Loucy (cell line): ENCODE results near the gene METAP1D.

Experiments used
- H2AFZ ChIP-seq: fragments of 200-600 bp; sonication (generic); 2 replicates; pipeline ENCODE4 v1.6.0; 2016; ENCODE audit warnings: antibody characterized with exemption, mild to moderate bottlenecking, low read length, moderate library complexity
- H3F3A ChIP-seq: fragments of 200-600 bp; 2 replicates; pipeline ENCODE4 v1.6.0; 2016; ENCODE audit warnings: antibody characterized with exemption, low read depth, mild to moderate bottlenecking
- H3K27me3 ChIP-seq: fragments of 200-600 bp; sonication (generic); 2 replicates; pipeline ENCODE4 v1.6.1; 2014; ENCODE audit warnings: low read length, mild to moderate bottlenecking; ENCODE audit not compliant: insufficient read depth, poor library complexity, severe bottlenecking
- H3K36me3 ChIP-seq: fragments of 200-600 bp; sonication (generic); 2 replicates; pipeline ENCODE4 v1.6.1; 2016; ENCODE audit warnings: low read length; ENCODE audit not compliant: insufficient read depth
- H3K4me1 ChIP-seq: fragments of 200-600 bp; sonication (generic); 2 replicates; pipeline ENCODE4 v1.5.1; 2014; ENCODE audit warnings: low read length, mild to moderate bottlenecking; ENCODE audit not compliant: insufficient read depth, poor library complexity, severe bottlenecking
- H3K4me2 ChIP-seq: fragments of 200-600 bp; sonication (generic); 2 replicates; pipeline ENCODE4 v1.6.0; 2014; ENCODE audit warnings: antibody characterized with exemption, low read length, low read depth, mild to moderate bottlenecking; ENCODE audit not compliant: poor library complexity, severe bottlenecking
- H3K4me3 ChIP-seq: fragments of 200-600 bp; sonication (generic); 2 replicates; pipeline ENCODE4 v1.5.1; 2014; ENCODE audit warnings: low read length, mild to moderate bottlenecking, mixed read lengths; ENCODE audit not compliant: poor library complexity, severe bottlenecking
- H3K79me2 ChIP-seq: fragments of 200-600 bp; sonication (generic); 2 replicates; pipeline ENCODE4 v1.6.1; 2014; ENCODE audit warnings: low read length; ENCODE audit not compliant: insufficient read depth
- H3K9ac ChIP-seq: fragments of 200-600 bp; sonication (generic); 2 replicates; pipeline ENCODE4 v1.6.0; 2014; ENCODE audit warnings: mild to moderate bottlenecking, low read depth, low read length, moderate library complexity; ENCODE audit not compliant: poor library complexity, severe bottlenecking
- H3K9me2 ChIP-seq: fragments of 200-600 bp; sonication (generic); replicated peaks from 2 replicates; pipeline ENCODE4 v1.6.1; 2016; ENCODE audit warnings: low read depth, low read length, mixed read lengths
- H3K9me3 ChIP-seq: fragments of 200-600 bp; sonication (generic); 2 replicates; pipeline ENCODE4 v1.6.1; 2014; ENCODE audit warnings: mild to moderate bottlenecking, antibody characterized with exemption, low read length, low read depth; ENCODE audit not compliant: insufficient read depth
- H4K20me1 ChIP-seq: fragments of 200-600 bp; sonication (generic); 2 replicates; pipeline ENCODE4 v1.6.0; 2014; ENCODE audit warnings: antibody characterized with exemption, low read length, mild to moderate bottlenecking; ENCODE audit not compliant: insufficient read depth, poor library complexity, severe bottlenecking
- CTCF ChIP-seq: fragments of 200-600 bp; sonication (generic); conservative IDR thresholded peaks from 2 replicates; pipeline ENCODE4 v1.5.1; 2014; ENCODE audit warnings: mild to moderate bottlenecking, antibody characterized with exemption, low read length
- EZH2phosphoT487 ChIP-seq: fragments of 200-600 bp; IDR thresholded peaks from 2 replicates; pipeline ENCODE4 v1.6.1; 2018; ENCODE audit warnings: antibody characterized with exemption, mild to moderate bottlenecking, moderate library complexity, borderline replicate concordance

Gene METAP1D

DNA sequence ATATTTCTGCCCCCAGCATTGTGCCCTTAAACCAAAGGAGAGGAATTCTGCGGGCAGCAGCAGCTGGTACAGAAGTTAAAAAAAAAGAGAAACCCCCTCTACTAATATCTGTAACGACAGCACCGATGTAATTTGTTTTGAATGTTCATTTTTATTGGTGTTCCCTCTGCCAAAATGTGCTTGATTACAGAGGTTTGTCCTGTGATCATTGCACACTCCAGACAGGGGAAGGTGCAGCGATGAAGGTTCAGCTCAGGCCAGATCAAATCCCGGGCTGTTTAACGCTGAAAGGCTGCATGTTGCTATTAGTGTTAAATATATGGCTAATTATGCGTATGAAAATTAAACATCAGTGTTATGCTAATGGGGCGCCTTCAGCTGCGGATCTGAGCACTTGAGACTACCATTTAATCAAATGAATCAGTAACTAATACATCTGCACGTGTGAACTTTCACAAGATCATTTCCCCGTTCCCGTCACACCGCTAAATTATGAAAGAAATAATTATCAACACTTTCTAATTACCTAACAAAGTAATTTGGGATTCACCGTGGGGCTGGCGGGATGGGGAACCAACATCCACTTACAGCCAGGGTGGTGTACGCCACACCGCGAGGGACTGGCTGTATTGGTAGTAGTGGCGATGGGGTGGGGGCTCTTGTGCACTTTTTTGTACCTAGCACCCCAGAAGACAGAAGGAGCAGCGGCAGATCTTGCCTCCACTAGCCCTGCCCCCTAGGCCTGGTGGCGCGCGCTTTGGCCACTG, 84.1 kb downstream of the METAP1D start:
- no peaks in the 10 kb centered on the region for H3K4me1 ChIP-seq
- no peak overlapping the region for H3K4me2 ChIP-seq
- H3F3A ChIP-seq, result no peaks in the 10 kb centered on the region
- H4K20me1 ChIP-seq, result no peaks in the 10 kb centered on the region
- TF ChIP-seq EZH2phosphoT487, result no peak
- no peak for TF ChIP-seq CTCF
- H3K9me2 ChIP-seq, result no peaks in the 10 kb centered on the region
- H2AFZ ChIP-seq, result no peak overlapping the region
- H3K9ac ChIP-seq, result no peak overlapping the region
- no peaks in the 10 kb centered on the region for H3K36me3 ChIP-seq
- H3K9me3 ChIP-seq, result no peaks in the 10 kb centered on the region
- no peak overlapping the region for H3K4me3 ChIP-seq
- no peaks in the 10 kb centered on the region for H3K79me2 ChIP-seq
- H3K27me3 ChIP-seq, result no peaks in the 10 kb centered on the region

DNA sequence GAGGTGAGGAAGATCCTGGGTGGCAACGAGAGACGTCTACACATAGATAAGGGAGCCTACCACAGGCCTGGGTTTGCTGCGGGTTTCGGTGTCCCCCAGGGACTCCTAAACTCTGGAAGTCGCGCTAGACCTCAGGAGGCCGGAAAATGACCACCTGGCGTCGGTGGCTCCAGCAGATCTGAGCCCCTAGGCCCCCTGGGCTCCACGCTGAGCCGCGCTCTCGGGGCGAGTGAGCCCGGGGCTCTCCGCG, 84.6 kb downstream of the METAP1D start:
- Histone ChIP-seq H3K27me3 (no peaks in the 10 kb centered on the region), H3K79me2 (no peaks in the 10 kb centered on the region), H3K9me2 (no peaks in the 10 kb centered on the region), H3K9ac (no peak overlapping the region), H4K20me1 (no peaks in the 10 kb centered on the region), H3K4me1 (no peaks in the 10 kb centered on the region), H3F3A (no peaks in the 10 kb centered on the region), H3K9me3 (no peaks in the 10 kb centered on the region), H3K4me3 (no peak overlapping the region), H2AFZ (no peak overlapping the region), H3K4me2 (no peak overlapping the region), H3K36me3 (no peaks in the 10 kb centered on the region)
- no peak for TF ChIP-seq CTCF
- TF ChIP-seq EZH2phosphoT487, result no peak

- Histone ChIP-seq H3K9me2 (no peaks in the 10 kb centered on the region), H3K36me3 (no peaks in the 10 kb centered on the region), H3K27me3 (no peaks in the 10 kb centered on the region), H3F3A (no peaks in the 10 kb centered on the region), H3K4me1 (no peaks in the 10 kb centered on the region), H3K9ac (no peak overlapping the region), H3K4me3 (no peak overlapping the region), H4K20me1 (no peaks in the 10 kb centered on the region), H2AFZ (no peak overlapping the region), H3K79me2 (no peaks in the 10 kb centered on the region), H3K4me2 (no peak overlapping the region), H3K9me3 (no peaks in the 10 kb centered on the region)
- TF ChIP-seq CTCF, result no peak
- no peak for TF ChIP-seq EZH2phosphoT487
These were observed 85.1 kb downstream of the METAP1D start for GRCh38 chr2:172084645-172085459.
